Neutrophil (primary cell): Measurements from ENCODE around the gene ACO1.

Experiments used
- H3K27ac ChIP-seq: fragments of 200-600 bp; sonication (generic); 2 replicates; pipeline ENCODE4 v1.5.1; 2016; ENCODE audit warnings: mild to moderate bottlenecking, moderate library complexity
- H3K27me3 ChIP-seq: fragments of 200-600 bp; sonication (generic); 2 replicates; pipeline ENCODE4 v1.6.0; 2016; ENCODE audit warnings: mild to moderate bottlenecking
- H3K36me3 ChIP-seq: fragments of 200-600 bp; sonication (generic); 2 replicates; pipeline ENCODE4 v1.5.1; 2017
- H3K4me1 ChIP-seq, 2 experiments: fragments of 200-600 bp in 1 of 2; sonication (generic) in 1 of 2; 1 replicate in 1 of 2; 2 replicates in 1 of 2; pipeline versions ENCODE4 v1.5.1 to v1.6.1; 2013 to 2016; ENCODE audit warnings: low read depth in 1 of 2, low read length in 1 of 2, mild to moderate bottlenecking in 1 of 2, moderate library complexity in 1 of 2; ENCODE audit not compliant: control insufficient read depth in 1 of 2, insufficient read depth in 1 of 2
- H3K4me3 ChIP-seq, 2 experiments: fragments of 200-600 bp in 1 of 2; sonication (generic) in 1 of 2; 1 replicate in 1 of 2; 2 replicates in 1 of 2; pipeline ENCODE4 v1.5.1; 2013 to 2016; ENCODE audit warnings: low read depth in 1 of 2, low read length in 1 of 2, mild to moderate bottlenecking in 1 of 2, moderate library complexity in 1 of 2
- H3K9me3 ChIP-seq: fragments of 200-600 bp; sonication (generic); 2 replicates; pipeline ENCODE4 v1.5.1; 2016
- TF ChIP-seq, protein P1 (sequence below): fragments of 200-600 bp; sonication (generic); IDR thresholded peaks from 2 replicates; pipeline ENCODE4 v1.5.1; 2016; ENCODE audit warnings: antibody characterized with exemption

The ACO1 gene

GRCh38 chr9:32463500-32464293 is 79.3 kb downstream of the ACO1 start:
- peaks cover 49% of the 10 kb centered on the region for H3K36me3 ChIP-seq
- no peak overlapping the region for H3K4me3 ChIP-seq
- H3K9me3 ChIP-seq: no peaks in the 10 kb centered on the region
- H3K27me3 ChIP-seq: no peaks in the 10 kb centered on the region
- no peak overlapping the region for H3K27ac ChIP-seq
- TF ChIP-seq, protein P1, sequence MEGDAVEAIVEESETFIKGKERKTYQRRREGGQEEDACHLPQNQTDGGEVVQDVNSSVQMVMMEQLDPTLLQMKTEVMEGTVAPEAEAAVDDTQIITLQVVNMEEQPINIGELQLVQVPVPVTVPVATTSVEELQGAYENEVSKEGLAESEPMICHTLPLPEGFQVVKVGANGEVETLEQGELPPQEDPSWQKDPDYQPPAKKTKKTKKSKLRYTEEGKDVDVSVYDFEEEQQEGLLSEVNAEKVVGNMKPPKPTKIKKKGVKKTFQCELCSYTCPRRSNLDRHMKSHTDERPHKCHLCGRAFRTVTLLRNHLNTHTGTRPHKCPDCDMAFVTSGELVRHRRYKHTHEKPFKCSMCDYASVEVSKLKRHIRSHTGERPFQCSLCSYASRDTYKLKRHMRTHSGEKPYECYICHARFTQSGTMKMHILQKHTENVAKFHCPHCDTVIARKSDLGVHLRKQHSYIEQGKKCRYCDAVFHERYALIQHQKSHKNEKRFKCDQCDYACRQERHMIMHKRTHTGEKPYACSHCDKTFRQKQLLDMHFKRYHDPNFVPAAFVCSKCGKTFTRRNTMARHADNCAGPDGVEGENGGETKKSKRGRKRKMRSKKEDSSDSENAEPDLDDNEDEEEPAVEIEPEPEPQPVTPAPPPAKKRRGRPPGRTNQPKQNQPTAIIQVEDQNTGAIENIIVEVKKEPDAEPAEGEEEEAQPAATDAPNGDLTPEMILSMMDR: no peak
- H3K4me1 ChIP-seq: peaks cover 15 to 19% of the 10 kb centered on the region in 2 experiments

DNA sequence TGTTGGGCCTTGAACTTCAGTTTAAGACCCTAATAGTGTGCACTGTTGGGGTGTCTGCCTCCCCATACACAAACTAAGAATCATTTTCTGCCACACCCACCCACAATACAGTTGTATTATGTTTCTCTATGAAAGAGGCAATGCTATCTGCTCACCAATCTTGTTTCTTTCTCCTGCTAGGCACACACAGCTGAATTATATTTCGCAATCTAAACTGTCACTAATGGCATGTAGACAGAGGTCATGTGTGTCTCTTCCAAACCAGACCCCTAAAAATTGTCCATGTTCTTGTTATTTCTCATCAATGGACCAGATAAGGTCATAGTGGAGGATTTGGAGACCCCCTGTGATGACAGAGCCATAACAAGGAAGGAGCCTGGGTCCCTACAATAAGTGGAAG is 84.3 kb downstream of the ACO1 start:
- no peaks in the 10 kb centered on the region for H3K9me3 ChIP-seq
- H3K4me3 ChIP-seq: no peak overlapping the region
- peaks cover 53% of the 10 kb centered on the region for H3K36me3 ChIP-seq
- H3K27ac ChIP-seq: peak overlapping the region; percentile 82
- TF ChIP-seq, protein P1: no peak
- no peaks in the 10 kb centered on the region for H3K27me3 ChIP-seq
- H3K4me1 ChIP-seq: peaks cover 46 to 57% of the 10 kb centered on the region in 2 experiments

GRCh38 chr9:32472344-32472743 is 87.9 kb downstream of the ACO1 start:
- Histone ChIP-seq H3K27me3 (no peaks in the 10 kb centered on the region), H3K4me3 (no peak overlapping the region), H3K36me3 (peaks cover 51% of the 10 kb centered on the region), H3K27ac (no peak overlapping the region), H3K9me3 (no peaks in the 10 kb centered on the region), H3K4me1 (peaks cover 42 to 52% of the 10 kb centered on the region in 2 experiments)
- TF ChIP-seq, protein P1: no peak

GRCh38 chr9:32483343-32483742 is 98.9 kb downstream of the ACO1 start:
- Histone ChIP-seq H3K4me1 (peaks cover 0 to 9% of the 10 kb centered on the region in 2 experiments), H3K4me3 (no peak overlapping the region), H3K36me3 (peaks cover 97% of the 10 kb centered on the region), H3K9me3 (no peaks in the 10 kb centered on the region), H3K27me3 (no peaks in the 10 kb centered on the region), H3K27ac (peak overlapping the region; percentile 45)
- TF ChIP-seq, protein P1: no peak

- Histone ChIP-seq H3K4me1 (peaks cover 0 to 9% of the 10 kb centered on the region in 2 experiments), H3K27me3 (no peaks in the 10 kb centered on the region), H3K9me3 (no peaks in the 10 kb centered on the region), H3K4me3 (no peak overlapping the region), H3K27ac (no peak overlapping the region), H3K36me3 (peaks cover 84% of the 10 kb centered on the region)
- TF ChIP-seq, protein P1: no peak
Observed at GRCh38 chr9:32486839-32487562, 102.6 kb downstream of the ACO1 start.
